Astrocyte of the spinal cord (primary cell): ENCODE results near the gene VAV2.

ENCODE experiments used
- DNase-seq: peaks from one replicate; pipeline ENCODE4 v3.0.0; 2011; ENCODE audit warnings: low read depth, low spot score
- H3K4me3 ChIP-seq: 2 replicates; pipeline ENCODE4 v1.5.1; 2011; ENCODE audit warnings: low read depth, mild to moderate bottlenecking, low read length, moderate library complexity
- CTCF ChIP-seq: IDR thresholded peaks from 2 replicates; pipeline ENCODE4 v1.5.1; 2012; ENCODE audit warnings: low read depth, mild to moderate bottlenecking, low read length, inconsistent platforms
- in situ Hi-C: cut with HindIII; loops from 2 replicates; pipeline ENCODE4 v1.10.0; 2017; ENCODE audit warnings: low sequenced_read_pairs

The VAV2 gene

GRCh38 chr9:133855371-133855770, 136.8 kb downstream of the VAV2 start:
- no peak for DNase-seq
- no peak for TF ChIP-seq CTCF
- no peak overlapping the region for H3K4me3 ChIP-seq
- in situ Hi-C loops: no loop called here

- DNase-seq: no peak
- no peak overlapping the region for H3K4me3 ChIP-seq
- TF ChIP-seq CTCF: no peak
- in situ Hi-C loops: no loop called here
Observed at GRCh38 chr9:133854765-133855164, 137.4 kb downstream of the VAV2 start.

GRCh38 chr9:133854048-133854447, 138.1 kb downstream of the VAV2 start:
- no peak overlapping the region for H3K4me3 ChIP-seq
- no peak for TF ChIP-seq CTCF
- DNase-seq: no peak
- in situ Hi-C loops: no loop called here

GRCh38 chr9:133853331-133853730, 138.8 kb downstream of the VAV2 start:
- DNase-seq: no peak
- TF ChIP-seq CTCF: no peak
- in situ Hi-C loops: no loop called here
- no peak overlapping the region for H3K4me3 ChIP-seq

- TF ChIP-seq CTCF: no peak
- H3K4me3 ChIP-seq: no peak overlapping the region
- in situ Hi-C loops: no loop called here
- no peak for DNase-seq
Observed at GRCh38 chr9:133852431-133852830, 139.7 kb downstream of the VAV2 start.

GRCh38 chr9:133851693-133852092, 140.4 kb downstream of the VAV2 start:
- DNase-seq: no peak
- in situ Hi-C loops: no loop called here
- TF ChIP-seq CTCF: no peak
- H3K4me3 ChIP-seq: no peak overlapping the region

- DNase-seq: no peak
- H3K4me3 ChIP-seq: no peak overlapping the region
- in situ Hi-C loops: no loop called here
- no peak for TF ChIP-seq CTCF
Observed at GRCh38 chr9:133850937-133851336, 141.2 kb downstream of the VAV2 start.
